GM13976 (cell line): ENCODE data around the gene OXT.
"Not testable (repeated sequence)": the region's sequence is repeated elsewhere in the genome, so short reads cannot be mapped to it uniquely, and the experiment has no call there.

Source experiments
- DNase-seq: peaks from one replicate; pipeline ENCODE4 v3.0.0; 2012; ENCODE audit warnings: low spot score
- in situ Hi-C: fragments of 300-500 bp; cut with MboI; formaldehyde crosslinking; loops from one replicate; pipeline ENCODE4 v1.12.0; 2022; ENCODE audit warnings: low sequenced_read_pairs, mixed read lengths, inconsistent platforms; ENCODE audit not compliant: unreplicated experiment
- TF ChIP-seq, protein P1 (sequence below): IDR thresholded peaks from 2 replicates; pipeline ENCODE4 v1.5.1; 2012; ENCODE audit warnings: borderline replicate concordance, mild to moderate bottlenecking; ENCODE audit not compliant: insufficient read depth; ENCODE audit errors: extremely low read depth, missing control alignments, control extremely low read depth

Gene OXT

DNA sequence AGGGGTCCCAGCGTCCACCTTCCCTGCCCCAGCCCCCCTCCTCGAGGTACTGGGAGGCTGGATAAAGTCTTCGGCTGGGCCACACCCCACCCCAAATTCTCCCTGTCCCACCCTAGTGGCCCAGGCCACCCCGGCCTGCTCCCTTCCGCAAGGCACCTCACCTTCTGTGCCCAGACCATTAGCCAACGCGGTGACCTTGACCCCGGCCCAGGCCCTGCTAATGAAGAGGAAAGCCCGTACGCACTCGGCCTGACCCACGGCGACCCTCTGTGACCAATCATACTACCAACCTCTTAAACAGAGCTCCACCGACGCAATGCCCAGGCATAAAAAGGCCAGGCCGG, 182 bp upstream of the OXT start:
- no peak for DNase-seq
- in situ Hi-C loops: no loop called here
- TF ChIP-seq, protein P1, sequence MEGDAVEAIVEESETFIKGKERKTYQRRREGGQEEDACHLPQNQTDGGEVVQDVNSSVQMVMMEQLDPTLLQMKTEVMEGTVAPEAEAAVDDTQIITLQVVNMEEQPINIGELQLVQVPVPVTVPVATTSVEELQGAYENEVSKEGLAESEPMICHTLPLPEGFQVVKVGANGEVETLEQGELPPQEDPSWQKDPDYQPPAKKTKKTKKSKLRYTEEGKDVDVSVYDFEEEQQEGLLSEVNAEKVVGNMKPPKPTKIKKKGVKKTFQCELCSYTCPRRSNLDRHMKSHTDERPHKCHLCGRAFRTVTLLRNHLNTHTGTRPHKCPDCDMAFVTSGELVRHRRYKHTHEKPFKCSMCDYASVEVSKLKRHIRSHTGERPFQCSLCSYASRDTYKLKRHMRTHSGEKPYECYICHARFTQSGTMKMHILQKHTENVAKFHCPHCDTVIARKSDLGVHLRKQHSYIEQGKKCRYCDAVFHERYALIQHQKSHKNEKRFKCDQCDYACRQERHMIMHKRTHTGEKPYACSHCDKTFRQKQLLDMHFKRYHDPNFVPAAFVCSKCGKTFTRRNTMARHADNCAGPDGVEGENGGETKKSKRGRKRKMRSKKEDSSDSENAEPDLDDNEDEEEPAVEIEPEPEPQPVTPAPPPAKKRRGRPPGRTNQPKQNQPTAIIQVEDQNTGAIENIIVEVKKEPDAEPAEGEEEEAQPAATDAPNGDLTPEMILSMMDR: no peak

DNA sequence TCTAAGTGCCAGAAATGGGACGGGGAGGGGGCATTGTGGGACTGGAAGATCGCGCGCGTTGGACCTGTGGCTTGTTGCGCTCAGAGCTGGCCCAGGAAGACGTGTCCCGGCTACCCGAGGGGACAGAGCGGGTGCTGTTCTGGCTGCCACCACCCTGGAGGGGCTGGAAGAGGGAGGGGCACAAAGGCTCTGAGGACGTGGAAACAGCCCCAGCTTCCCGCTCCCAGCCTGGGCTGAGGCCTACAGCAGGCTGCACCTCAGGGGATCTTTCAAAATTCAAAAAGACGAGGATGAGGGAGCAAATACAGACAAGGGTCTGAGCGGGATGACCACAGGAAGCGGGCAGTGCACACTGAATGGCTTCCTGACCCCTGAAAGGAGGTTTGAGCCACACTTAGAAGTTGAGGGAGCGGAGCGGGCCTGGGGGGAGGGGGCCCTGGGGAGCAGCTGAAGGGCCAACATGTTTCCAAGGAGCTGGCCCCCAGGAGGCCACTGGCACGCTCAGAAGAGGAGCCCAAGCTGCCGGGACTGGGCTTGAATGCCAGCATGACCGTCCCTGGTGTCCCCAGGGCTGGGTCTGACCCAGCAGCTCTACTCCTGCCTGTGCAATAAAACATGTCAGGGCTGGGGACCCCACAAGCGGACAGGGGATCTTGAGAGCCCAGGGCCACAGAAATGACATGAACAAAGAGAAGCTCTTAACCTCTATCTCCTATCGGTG, 1.3 kb downstream of the OXT start:
- in situ Hi-C loops: no loop called here
- DNase-seq: peak; percentile 13
- TF ChIP-seq, protein P1: no peak

DNA sequence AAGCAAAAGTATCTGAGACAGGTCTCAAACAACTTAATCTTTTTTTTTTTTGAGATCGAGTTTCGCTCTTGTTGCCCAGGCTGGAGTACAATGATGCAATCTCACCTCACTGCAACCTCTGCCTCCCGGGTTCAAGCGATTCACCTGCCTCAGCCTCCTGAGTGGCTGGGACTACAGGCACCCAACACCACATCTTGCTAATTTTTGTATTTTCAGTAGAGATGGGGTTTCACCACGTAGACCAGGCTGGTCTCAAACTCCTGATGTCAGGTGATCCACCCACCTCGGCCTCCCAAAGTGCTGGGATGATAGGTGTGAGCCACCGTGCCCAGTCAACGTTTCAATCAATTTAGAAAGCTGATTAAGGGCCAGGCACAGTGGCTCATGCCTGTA, 1.8 kb downstream of the OXT start:
- in situ Hi-C loops: not testable (repeated sequence)

DNA sequence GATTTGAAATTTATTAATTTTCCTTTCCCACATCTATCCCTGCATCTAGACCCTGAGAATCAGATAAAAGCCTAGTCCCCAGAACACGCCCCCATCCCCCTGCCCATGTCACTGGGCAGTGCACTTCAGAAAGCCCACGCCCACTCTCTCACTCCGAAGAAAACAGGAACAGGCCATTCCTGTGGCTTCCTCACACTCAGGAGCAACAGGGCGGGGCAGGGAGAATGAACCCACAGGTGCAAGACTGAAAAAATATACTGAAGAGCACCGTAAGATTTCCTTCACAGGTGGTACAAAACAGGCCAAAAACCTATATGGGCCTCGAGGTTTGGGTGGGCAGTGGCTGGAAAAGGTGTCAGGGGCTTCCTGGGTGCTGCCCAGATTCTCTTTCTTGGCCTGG, 3.4 kb downstream of the OXT start:
- in situ Hi-C loops: no loop called here
- TF ChIP-seq, protein P1: no peak
- no peak for DNase-seq

More for the DNA sequence above, 1.8 kb downstream of the OXT start:
- not testable (repeated sequence) for DNase-seq

DNA sequence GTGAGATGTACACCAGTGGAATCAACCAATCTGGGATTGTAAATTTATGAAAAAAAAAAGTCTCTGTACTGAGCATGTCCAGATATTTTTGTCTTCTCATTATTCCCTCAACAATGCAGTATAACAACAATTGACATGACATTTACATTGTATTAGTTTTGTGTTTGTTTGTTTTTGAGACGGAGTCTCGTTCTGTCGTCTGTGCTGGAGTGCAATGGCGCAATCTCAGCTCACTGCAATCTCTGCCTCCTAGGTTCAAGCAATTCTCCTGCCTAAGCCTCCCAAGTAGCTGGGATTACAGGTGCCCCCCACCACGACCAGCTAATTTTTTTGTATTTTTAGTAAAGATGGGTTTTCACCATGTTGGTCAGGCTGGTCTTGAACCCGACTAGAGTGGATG, 3.9 kb downstream of the OXT start:
- DNase-seq, in situ Hi-C loops: not testable (repeated sequence)

DNA sequence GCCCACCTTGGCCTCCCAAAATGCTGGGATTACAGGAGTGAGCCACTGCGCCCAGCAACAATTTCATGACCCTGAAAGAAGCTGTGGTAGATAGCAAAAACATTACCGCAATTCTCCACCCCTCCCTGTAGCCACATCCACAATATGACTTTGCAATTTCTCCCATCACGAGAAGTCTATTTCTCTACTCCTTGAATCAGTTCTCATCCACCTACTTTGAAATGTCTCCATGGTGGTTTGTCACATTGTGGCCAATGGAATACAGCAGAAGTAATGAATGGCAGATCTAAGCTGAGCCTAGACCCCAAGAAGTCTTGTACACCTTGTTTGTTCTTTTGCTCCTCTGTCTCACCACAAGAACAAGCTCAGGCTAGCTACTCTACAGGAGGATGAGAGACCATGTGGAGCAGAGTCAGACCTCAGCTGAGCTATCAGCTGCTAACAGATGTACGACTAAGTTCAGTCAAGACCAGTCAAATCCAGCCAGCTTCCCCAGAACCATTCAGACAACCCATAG, 6.3 kb downstream of the OXT start:
- in situ Hi-C loops: no loop called here
- no peak for DNase-seq
- TF ChIP-seq, protein P1: no peak

DNA sequence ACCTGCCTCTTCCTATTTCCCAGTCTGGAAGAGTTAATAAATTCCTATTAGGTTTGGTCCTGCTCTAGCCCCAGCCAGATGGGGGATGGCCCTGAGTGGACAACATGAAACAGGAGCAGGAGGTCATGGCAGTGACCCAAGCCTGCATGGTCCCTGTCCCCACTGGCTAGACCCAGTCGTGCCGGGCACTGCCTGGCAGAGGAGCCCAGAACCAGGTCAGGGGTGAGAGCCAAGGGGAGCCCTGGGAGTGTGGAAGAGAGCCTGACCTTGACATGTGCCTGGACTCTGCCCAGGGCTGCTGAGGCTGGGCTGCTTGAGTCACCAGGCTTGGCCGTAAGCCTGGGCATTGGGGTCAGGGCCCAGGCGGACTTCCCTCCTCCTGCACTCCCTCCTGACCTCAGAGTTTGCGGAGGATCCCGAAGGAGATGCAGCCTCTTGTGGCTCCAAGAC, 9.5 kb downstream of the OXT start:
- DNase-seq: no peak
- in situ Hi-C loops: no loop called here
- TF ChIP-seq, protein P1: no peak

DNA sequence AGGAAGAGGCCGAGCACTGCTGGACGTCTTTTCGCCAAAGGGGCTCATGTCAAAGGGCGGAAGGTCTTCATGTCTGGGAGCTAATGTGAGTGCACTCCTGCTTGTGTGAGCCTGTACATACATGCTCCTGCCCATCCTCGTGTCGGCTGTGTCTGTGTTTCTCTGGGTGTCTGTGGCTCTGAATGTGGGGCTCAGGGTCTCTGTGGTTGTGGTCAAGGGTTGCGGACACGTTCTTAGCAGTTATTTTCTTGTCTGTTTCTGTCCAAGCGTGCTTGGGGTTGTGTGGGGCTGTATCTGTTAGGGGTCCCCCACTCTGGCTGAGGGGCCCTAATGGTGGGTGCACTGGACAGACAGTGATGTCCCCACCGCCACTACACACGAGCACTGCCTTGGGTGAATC, 10.2 kb downstream of the OXT start:
- in situ Hi-C loops: no loop called here
- TF ChIP-seq, protein P1: no peak
- no peak for DNase-seq
